ENCODE measurements around the gene RNF208. TPM values are rescaled to one million over a fixed set of nuclear protein-coding genes. Genes with fewer than 3 reads are reported as not detected.

Gene RNF208
- total and polyA plus RNA-seq, 2 donors (not counting 1 experiment from before 2014, with no cell fraction given) = 0.14 to 0.33 TPM

- Histone ChIP-seq H3K27me3 (ENCODE audit: control insufficient read depth, insufficient read depth, low read length) (no peaks in the 10 kb centered on the region), H3K36me3 (ENCODE audit: control insufficient read depth, insufficient read depth, low read length) (peaks cover 18% of the 10 kb centered on the region), H3K9ac (ENCODE audit: insufficient read depth, low read length) (peak overlapping the region; percentile 84), H3K4me2 (ENCODE audit: extremely low read depth, insufficient read depth, low read length) (peak overlapping the region; percentile 84), H3K27ac (ENCODE audit: insufficient read depth, low read length) (peak overlapping the region; percentile 82), H3K4me1 (ENCODE audit: control insufficient read depth, extremely low read depth, insufficient read depth, low read length) (peaks cover 6% of the 10 kb centered on the region), H3K9me3 (ENCODE audit: control insufficient read depth, insufficient read depth, low read depth, low read length) (no peaks in the 10 kb centered on the region), H3K4me3 (replicated peaks in 1 of 4; ENCODE audit: control extremely low read depth in 1 of 4, insufficient read depth in 1 of 4, low read depth in 3 of 4, low read length in 4 of 4) (peak overlapping the region; percentile 72 to 98 (median 88)), H4K20me1 (ENCODE audit: control insufficient read depth, extremely low read depth, insufficient read depth, low read length) (no peaks in the 10 kb centered on the region), H3K79me2 (ENCODE audit: control insufficient read depth, insufficient read depth, low read length) (peaks cover 38% of the 10 kb centered on the region), H2AFZ (ENCODE audit: low read length) (no peak overlapping the region)
- no peak for DNase-seq (ENCODE audit: low read depth in 2 of 2)
- TF ChIP-seq EZH2 (IDR thresholded peaks at IDR 0.05; ENCODE audit: low read length, missing control alignments) (no peak), CTCF (conservative IDR thresholded peaks at IDR 0.05 in 1 of 2, IDR thresholded peaks at IDR 0.05 in 1 of 2; ENCODE audit: low read depth in 1 of 2, low read length in 2 of 2) (no peak)
These were observed 20.5 kb upstream of the RNF208 start for GRCh38 chr9:137242269-137243203.

- DNase-seq (ENCODE audit: low read depth in 2 of 2) = peak; percentile 37
- H3K27me3 ChIP-seq (ENCODE audit: control insufficient read depth, insufficient read depth, low read length) = no peaks in the 10 kb centered on the region
- H2AFZ ChIP-seq (ENCODE audit: low read length) = no peak overlapping the region
- peaks cover 38% of the 10 kb centered on the region for H3K79me2 ChIP-seq (ENCODE audit: control insufficient read depth, insufficient read depth, low read length)
- peak overlapping the region; percentile 84 for H3K4me2 ChIP-seq (ENCODE audit: extremely low read depth, insufficient read depth, low read length)
- no peaks in the 10 kb centered on the region for H4K20me1 ChIP-seq (ENCODE audit: control insufficient read depth, extremely low read depth, insufficient read depth, low read length)
- H3K9ac ChIP-seq (ENCODE audit: insufficient read depth, low read length) = peak overlapping the region; percentile 84
- H3K9me3 ChIP-seq (ENCODE audit: control insufficient read depth, insufficient read depth, low read depth, low read length) = no peaks in the 10 kb centered on the region
- H3K4me1 ChIP-seq (ENCODE audit: control insufficient read depth, extremely low read depth, insufficient read depth, low read length) = peaks cover 6% of the 10 kb centered on the region
- TF ChIP-seq EZH2 (IDR thresholded peaks at IDR 0.05; ENCODE audit: low read length, missing control alignments) (no peak), CTCF (conservative IDR thresholded peaks at IDR 0.05 in 1 of 2, IDR thresholded peaks at IDR 0.05 in 1 of 2; ENCODE audit: low read depth in 1 of 2, low read length in 2 of 2) (no peak)
- peak overlapping the region; percentile 82 for H3K27ac ChIP-seq (ENCODE audit: insufficient read depth, low read length)
- peaks cover 18% of the 10 kb centered on the region for H3K36me3 ChIP-seq (ENCODE audit: control insufficient read depth, insufficient read depth, low read length)
- peak overlapping the region; percentile 72 to 98 (median 88) for H3K4me3 ChIP-seq (replicated peaks in 1 of 4; ENCODE audit: control extremely low read depth in 1 of 4, insufficient read depth in 1 of 4, low read depth in 3 of 4, low read length in 4 of 4)
These were observed 19.6 kb upstream of the RNF208 start for GRCh38 chr9:137241490-137242268.

All from fibroblast of lung (primary cell).